ENCODE results near the gene PRSS53. TPM values are rescaled to one million over a fixed set of nuclear protein-coding genes. Genes with fewer than 3 reads are reported as not detected.

The PRSS53 gene
- 1.00 and 3.0 TPM in 2 replicates for total RNA-seq

DNA sequence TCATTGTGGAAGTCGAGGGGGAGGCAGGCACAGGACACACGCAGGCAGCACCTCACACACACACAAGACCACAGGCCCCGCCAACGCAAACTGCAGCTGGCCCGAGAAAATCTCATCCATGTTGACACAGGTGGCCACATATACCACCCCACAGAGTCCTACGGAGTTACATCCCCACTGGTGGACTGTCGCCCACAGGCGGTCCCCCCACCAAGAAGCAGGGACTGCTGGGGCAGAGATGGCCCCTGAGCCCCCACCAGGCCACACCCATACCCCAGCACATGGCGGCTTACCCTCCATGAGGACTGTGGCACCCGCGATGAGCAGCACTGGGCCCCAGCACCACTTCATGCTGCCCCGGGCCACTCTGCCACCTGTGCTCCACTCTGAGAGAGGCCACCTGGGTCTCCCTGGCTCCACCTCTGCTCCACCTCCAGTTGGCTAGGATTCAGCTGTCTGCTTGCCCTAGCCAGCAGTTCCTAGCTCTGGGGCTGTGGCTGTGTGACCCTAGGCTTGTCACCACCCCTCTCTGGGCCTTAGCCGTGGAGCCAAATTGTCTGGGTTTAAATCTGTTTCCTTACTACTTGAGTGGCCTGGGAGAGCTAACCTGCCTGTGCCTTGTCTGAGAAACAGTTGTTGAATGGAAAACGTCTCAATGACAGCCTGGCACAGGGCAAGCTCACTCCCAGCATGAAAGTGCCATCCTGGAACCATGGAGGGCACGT, at the start of gene PRSS53:
Gene PRSS53, minus strand, starts transcription at position 485 of the 725 bp plus-strand sequence. Its CDS starts 134 bp downstream, at position 351.

DNA sequence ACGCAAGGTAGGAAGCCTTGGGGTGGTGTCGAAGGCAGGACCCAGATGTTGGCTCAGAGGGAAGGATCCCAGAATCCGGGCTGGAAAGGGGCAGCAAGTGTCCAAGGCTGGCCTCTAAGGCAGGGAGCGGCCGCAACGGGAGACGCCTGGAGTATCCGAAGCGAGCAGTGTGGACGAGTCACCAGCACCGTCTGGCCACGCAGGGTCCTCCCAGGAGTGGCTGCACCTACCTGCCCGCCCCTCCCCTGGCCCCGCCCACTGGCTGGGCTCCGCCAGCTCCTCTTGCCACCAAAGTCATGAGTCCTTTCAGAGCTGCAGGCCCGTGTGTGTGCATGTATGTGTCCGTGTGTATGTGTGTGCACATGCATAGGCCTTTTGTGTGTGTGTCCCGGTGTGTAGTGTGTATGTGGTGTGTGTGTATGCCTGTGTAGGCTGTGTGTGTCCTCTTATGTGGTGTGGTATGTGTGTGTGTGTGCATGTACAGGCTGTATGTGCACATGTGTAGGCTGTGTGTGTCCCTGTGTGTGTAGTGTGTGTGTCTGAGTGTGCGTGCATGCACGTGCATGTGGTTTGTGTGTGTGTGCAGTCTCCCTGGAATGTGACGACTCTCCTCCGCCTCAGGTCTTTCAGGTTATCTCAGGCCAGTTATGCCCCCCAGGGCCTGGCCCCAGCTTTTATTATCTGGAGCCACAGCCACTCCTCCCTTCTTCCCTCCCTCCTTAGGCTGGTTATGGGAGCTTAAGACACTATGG, 47.0 kb upstream of the PRSS53 start, which contains the start of gene PRSS8:
Gene PRSS8, minus strand, starts transcription at position 193 of the 752 bp plus-strand sequence. CDS start 229 bp downstream, outside the sequence.

DNA sequence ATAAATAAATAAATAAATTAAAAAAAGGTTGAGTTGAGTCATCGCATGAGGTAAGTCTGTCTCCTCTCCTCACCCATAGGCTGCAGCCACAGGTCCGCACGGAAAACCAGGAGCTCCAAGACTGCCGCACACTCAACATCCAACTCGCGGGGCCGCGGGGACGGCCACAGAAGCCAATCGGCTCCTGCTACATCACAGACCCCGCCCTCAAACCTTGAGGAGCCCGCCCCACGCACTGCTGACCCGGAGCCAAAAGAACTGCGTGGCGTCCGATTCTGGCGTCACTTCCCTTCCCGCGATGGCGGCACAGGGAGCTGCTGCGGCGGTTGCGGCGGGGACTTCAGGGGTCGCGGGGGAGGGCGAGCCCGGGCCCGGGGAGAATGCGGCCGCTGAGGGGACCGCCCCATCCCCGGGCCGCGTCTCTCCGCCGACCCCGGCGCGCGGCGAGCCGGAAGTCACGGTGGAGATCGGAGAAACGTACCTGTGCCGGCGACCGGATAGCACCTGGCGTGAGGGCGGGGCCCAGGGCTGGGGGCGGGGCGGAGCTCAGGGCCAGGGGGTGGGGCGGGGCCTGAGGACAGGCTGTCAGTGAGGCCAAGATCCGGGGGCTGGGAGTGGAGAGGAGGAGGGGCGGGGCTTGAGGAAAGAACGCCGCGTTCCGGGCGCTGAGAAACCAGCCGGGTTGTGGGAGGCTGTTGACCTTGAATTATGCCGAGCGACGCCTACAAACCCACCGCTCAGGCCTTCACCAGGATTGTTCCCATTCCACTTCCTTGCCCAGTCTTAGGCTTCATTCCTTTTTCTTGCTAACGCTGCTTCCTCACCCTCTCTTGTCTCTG, 28.9 kb upstream of the PRSS53 start, which contains the start of gene KAT8:
Gene KAT8, plus strand, starts transcription at position 281 of the 839 bp plus-strand sequence. Its CDS starts 18 bp downstream, at position 299.

DNA sequence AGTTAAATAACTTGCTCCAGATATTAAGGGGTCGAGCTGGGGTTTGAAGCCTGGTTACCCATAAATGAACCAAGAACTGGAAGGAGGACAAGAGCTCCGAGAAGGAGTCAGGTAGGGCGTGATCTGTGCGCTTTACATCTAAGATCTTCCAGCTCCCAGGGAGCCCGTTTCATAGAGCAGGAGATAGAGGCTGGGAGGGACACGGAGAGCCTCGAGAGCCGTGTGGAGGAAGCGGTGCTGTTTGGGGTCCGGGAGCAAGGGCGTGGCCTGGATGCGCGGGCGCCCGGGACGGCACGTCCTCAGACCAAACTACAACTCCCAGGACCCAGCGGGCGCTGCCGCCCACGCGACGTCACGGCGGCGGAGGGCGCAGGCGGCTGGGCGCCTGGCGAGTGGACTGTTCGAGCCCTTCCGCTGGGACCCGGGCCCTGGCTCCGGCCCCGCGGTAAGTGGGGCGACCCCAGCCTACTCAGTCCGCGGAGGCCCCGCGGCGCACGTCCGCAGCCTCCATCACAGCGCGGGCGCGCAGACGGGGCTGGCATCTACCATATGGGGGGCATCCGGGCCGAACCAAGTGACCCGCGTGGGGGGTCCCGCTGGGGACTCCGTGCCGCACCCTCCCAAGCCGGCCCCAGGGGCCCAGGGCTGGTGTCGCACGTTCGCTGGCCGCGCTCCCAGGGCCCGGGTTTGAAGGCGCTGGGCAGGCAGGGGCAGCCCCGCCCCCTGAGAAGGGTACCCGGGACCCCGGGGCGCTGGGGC, 19.5 kb upstream of the PRSS53 start, which contains the start of gene BCKDK:
Gene BCKDK, plus strand, starts transcription at position 352 of the 759 bp plus-strand sequence. CDS start 838 bp downstream, outside the sequence.

DNA sequence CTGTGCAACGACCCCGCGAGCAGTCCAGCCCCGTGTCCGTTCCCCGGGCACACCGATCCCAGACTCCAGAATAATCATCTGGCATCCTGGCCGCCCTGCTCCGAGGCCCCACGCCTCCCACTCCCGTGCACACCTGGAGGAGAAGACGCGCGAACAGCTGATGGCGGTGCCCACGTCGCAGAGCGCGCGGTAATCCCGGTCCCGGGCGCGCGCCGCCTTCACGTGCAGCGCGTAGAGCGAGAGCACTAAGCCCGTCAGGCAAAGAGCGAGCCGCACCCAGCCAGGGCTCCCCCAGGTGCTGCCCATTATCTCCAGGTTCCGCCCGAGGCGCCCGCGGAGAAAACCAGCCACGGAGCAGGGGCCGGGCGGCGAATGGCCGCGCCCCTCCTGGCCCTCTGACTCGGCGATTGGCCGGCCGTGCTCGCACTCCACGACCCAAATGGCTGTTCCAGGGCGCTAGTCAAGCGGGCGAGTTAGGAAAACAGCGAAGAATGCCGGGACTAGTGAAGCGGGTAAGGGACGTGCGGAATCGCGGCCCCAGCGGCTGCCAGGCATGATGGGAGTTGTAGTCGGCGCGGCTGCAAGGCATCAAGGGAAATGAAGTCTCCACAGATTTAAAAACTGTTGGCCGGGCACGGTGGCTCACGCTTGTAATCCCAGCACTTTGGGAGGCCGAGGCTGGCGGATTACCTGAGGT, 5.8 kb upstream of the PRSS53 start, which contains the start of gene VKORC1:
Gene VKORC1, minus strand, starts transcription at position 374 of the 697 bp plus-strand sequence. Its CDS starts 68 bp downstream, at position 306.

DNA sequence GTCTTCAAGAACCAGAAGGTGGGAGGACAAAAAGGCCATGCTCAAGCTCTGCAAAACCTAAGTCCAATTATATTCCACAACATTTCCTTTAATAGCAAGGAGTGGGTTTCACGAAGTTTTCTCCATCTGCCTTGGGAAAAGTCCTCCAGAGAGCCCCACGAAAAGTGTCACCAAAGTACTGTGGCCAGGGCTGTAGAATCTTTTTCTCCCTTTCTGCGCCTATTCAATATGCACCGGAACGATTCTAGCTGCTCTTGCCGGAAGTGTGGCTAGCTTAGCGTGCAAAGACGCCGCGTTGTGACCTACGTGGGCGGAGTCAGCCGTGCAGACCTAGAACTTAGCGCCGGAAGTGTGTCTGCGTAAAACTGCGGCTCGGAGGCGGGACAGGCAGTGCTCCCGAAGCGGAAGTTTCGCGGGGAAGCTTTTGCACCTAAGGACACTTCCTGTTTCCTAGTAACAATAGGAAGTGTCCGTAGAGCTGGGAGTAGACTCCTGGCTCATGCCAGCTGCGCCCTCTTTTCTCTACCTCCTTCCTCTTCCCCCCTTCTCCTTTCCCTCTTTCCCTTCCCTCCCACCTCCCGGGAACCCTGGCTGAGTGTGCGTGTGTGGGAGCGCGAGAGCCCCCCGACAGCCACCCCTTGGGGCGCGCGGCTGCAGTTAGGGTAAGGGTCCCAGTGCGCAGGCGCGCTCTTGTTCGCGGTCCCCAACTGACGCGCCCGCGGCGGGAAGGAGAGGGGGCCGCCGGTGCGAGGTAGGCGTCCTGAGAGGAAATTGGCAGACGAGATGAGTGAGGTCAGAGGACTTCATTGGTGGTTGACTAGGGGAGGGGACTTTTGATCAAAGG, 14.6 kb downstream of the PRSS53 start, which contains the start of the genes ZNF646 and ZNF668:
Gene ZNF646, plus strand, starts transcription at position 453 of the 844 bp plus-strand sequence. CDS start 1,903 bp downstream, outside the sequence.
Gene ZNF668, minus strand, starts transcription at position 271 of the 844 bp plus-strand sequence. CDS start 9,781 bp downstream, outside the sequence.

Other genes with a start within 250 kb of the PRSS53 start
- gene BCL7C, start 194.9 kb downstream of the PRSS53 start, total RNA-seq: 28.9 and 29.9 TPM in 2 replicates
- 1.6 and 1.7 TPM in 2 replicates for gene CTF1, start 192.3 kb downstream of the PRSS53 start, total RNA-seq
- 11.5 and 15.9 TPM in 2 replicates for gene FBXL19, start 165.4 kb downstream of the PRSS53 start, total RNA-seq
- 42.8 and 51.3 TPM in 2 replicates for gene ORAI3, start 139.9 kb downstream of the PRSS53 start, total RNA-seq
- 1.3 and 2.3 TPM in 2 replicates for gene SETD1A, start 131.2 kb downstream of the PRSS53 start, total RNA-seq
- 28.3 and 34.6 TPM in 2 replicates for gene HSD3B7, start 103.7 kb downstream of the PRSS53 start, total RNA-seq
- 0.71 and 0.83 TPM in 2 replicates for gene STX1B, start 78.3 kb downstream of the PRSS53 start, total RNA-seq
- 30.3 and 33.2 TPM in 2 replicates for gene STX4, start 55.4 kb downstream of the PRSS53 start, total RNA-seq
- gene ZNF668, start 14.7 kb downstream of the PRSS53 start, total RNA-seq: 9.2 and 9.8 TPM in 2 replicates
- 9.4 and 12.4 TPM in 2 replicates for gene ZNF646, start 14.5 kb downstream of the PRSS53 start, total RNA-seq
- gene VKORC1, start 5.9 kb upstream of the PRSS53 start, total RNA-seq: 84.6 and 122 TPM in 2 replicates
- 11.7 and 15.9 TPM in 2 replicates for gene BCKDK, start 19.4 kb upstream of the PRSS53 start, total RNA-seq
- 31.9 and 39.1 TPM in 2 replicates for gene KAT8, start 28.7 kb upstream of the PRSS53 start, total RNA-seq
- gene PRSS8, start 46.8 kb upstream of the PRSS53 start, total RNA-seq: under 0.01 TPM in 1 of 2 replicates, not detected in the other
- gene PRSS36, start 61.1 kb upstream of the PRSS53 start, total RNA-seq: 0.09 and 0.14 TPM in 2 replicates
- 20.3 and 29.1 TPM in 2 replicates for gene FUS, start 91.2 kb upstream of the PRSS53 start, total RNA-seq
- gene PYCARD, start 113.8 kb upstream of the PRSS53 start, total RNA-seq: 103 and 113 TPM in 2 replicates
- gene TRIM72, start 125.2 kb upstream of the PRSS53 start, total RNA-seq: not detected in 2 replicates
- not detected in 2 replicates for gene PYDC1, start 128.2 kb upstream of the PRSS53 start, total RNA-seq
- gene ITGAM, start 171.0 kb upstream of the PRSS53 start, total RNA-seq: not detected in 2 replicates